ENCODE results near the gene NDUFAF2.
"Not testable (repeated sequence)": the region's sequence is repeated elsewhere in the genome, so short reads cannot be mapped to it uniquely, and the experiment has no call there.

Gene NDUFAF2

GRCh38 chr5:60993425-60993824 is 48.4 kb downstream of the NDUFAF2 start:
- DNase-seq (ENCODE audit: low spot score) = no peak

GRCh38 chr5:60993875-60994571 is 49.0 kb downstream of the NDUFAF2 start:
- DNase-seq (ENCODE audit: low spot score) = no peak

- DNase-seq (ENCODE audit: low spot score) = no peak
These were observed 51.4 kb downstream of the NDUFAF2 start for GRCh38 chr5:60996368-60996767.

GRCh38 chr5:60997721-60998120 is 52.7 kb downstream of the NDUFAF2 start:
- no peak for DNase-seq (ENCODE audit: low spot score)

GRCh38 chr5:61000887-61001286 is 55.9 kb downstream of the NDUFAF2 start:
- DNase-seq (ENCODE audit: low spot score) = no peak

- no peak for DNase-seq (ENCODE audit: low spot score)
These were observed 56.6 kb downstream of the NDUFAF2 start for GRCh38 chr5:61001647-61002046.

- no peak for DNase-seq (ENCODE audit: low spot score)
These were observed 57.8 kb downstream of the NDUFAF2 start for GRCh38 chr5:61002611-61003355.

GRCh38 chr5:61004448-61004847 is 59.4 kb downstream of the NDUFAF2 start:
- DNase-seq (ENCODE audit: low spot score) = no peak

GRCh38 chr5:61009907-61010306 is 64.9 kb downstream of the NDUFAF2 start:
- no peak for DNase-seq (ENCODE audit: low spot score)

GRCh38 chr5:61010467-61011454 is 65.8 kb downstream of the NDUFAF2 start:
- no peak for DNase-seq (ENCODE audit: low spot score)

- DNase-seq (ENCODE audit: low spot score) = no peak
These were observed 73.1 kb downstream of the NDUFAF2 start for GRCh38 chr5:61018062-61018461.

GRCh38 chr5:61019642-61020041 is 74.6 kb downstream of the NDUFAF2 start:
- DNase-seq (ENCODE audit: low spot score) = no peak

GRCh38 chr5:61020415-61020814 is 75.4 kb downstream of the NDUFAF2 start:
- DNase-seq (ENCODE audit: low spot score) = no peak

GRCh38 chr5:61023131-61023530 is 78.1 kb downstream of the NDUFAF2 start:
- no peak for DNase-seq (ENCODE audit: low spot score)

- DNase-seq (ENCODE audit: low spot score) = no peak
These were observed 81.0 kb downstream of the NDUFAF2 start for GRCh38 chr5:61026004-61026403.

- no peak for DNase-seq (ENCODE audit: low spot score)
These were observed 83.4 kb downstream of the NDUFAF2 start for GRCh38 chr5:61028382-61028781.

GRCh38 chr5:61029456-61030162 is 84.6 kb downstream of the NDUFAF2 start:
- no peak for DNase-seq (ENCODE audit: low spot score)

- no peak for DNase-seq (ENCODE audit: low spot score)
These were observed 85.1 kb downstream of the NDUFAF2 start for GRCh38 chr5:61030163-61030482.

- not testable (repeated sequence) for DNase-seq (ENCODE audit: low spot score)
These were observed 86.3 kb downstream of the NDUFAF2 start for GRCh38 chr5:61031301-61031700.

GRCh38 chr5:61044545-61044944 is 99.5 kb downstream of the NDUFAF2 start:
- no peak for DNase-seq (ENCODE audit: low spot score)

- no peak for DNase-seq (ENCODE audit: low spot score)
These were observed 102.3 kb downstream of the NDUFAF2 start for GRCh38 chr5:61047346-61047745.

- DNase-seq (ENCODE audit: low spot score) = no peak
These were observed 103.5 kb downstream of the NDUFAF2 start for GRCh38 chr5:61048534-61048933.

Measured in hematopoietic multipotent progenitor cell treated with erythropoietin and hydrocortisone succinate and interleukin-3 and kit ligand, for 17 days (in vitro differentiated cells).